NCI-H82 treated with DMSO at 0.1 percent for 48 hours (cell line): Measurements from ENCODE around the gene DOK7.

Source experiments
- DNase-seq: peaks from one replicate; lab custom pipeline; 2025; ENCODE audit not compliant: unreplicated experiment; lab: John Stamatoyannopoulos, UW

Gene DOK7

GRCh38 chr4:3462790-3463415 lies at the start of gene DOK7:
TSS of gene DOK7 (plus strand) at chr4:3463306. CDS start at chr4:3463376, 70 bp downstream.
- DNase-seq: no peak

- DNase-seq: no peak
Observed at GRCh38 chr4:3413675-3414420, 49.3 kb upstream of the DOK7 start.

GRCh38 chr4:3414421-3415279 lies 48.5 kb upstream of the DOK7 start:
- DNase-seq: no peak

GRCh38 chr4:3415471-3416141 lies 47.5 kb upstream of the DOK7 start:
- DNase-seq: no peak

GRCh38 chr4:3416270-3416669 lies 46.8 kb upstream of the DOK7 start:
- no peak for DNase-seq

- DNase-seq: no peak
Observed at GRCh38 chr4:3416821-3417221, 46.3 kb upstream of the DOK7 start.

GRCh38 chr4:3417448-3417847 lies 45.7 kb upstream of the DOK7 start:
- DNase-seq: no peak

GRCh38 chr4:3418029-3418762 lies 44.9 kb upstream of the DOK7 start:
- no peak for DNase-seq

GRCh38 chr4:3419836-3420605 lies 43.1 kb upstream of the DOK7 start:
- no peak for DNase-seq

- DNase-seq: no peak
Observed at GRCh38 chr4:3420606-3420955, 42.5 kb upstream of the DOK7 start.

GRCh38 chr4:3420956-3421355 lies 42.1 kb upstream of the DOK7 start:
- no peak for DNase-seq

GRCh38 chr4:3421470-3421869 lies 41.6 kb upstream of the DOK7 start:
- no peak for DNase-seq

GRCh38 chr4:3422241-3422801 lies 40.8 kb upstream of the DOK7 start:
- no peak for DNase-seq

- DNase-seq: no peak
Observed at GRCh38 chr4:3422808-3423297, 40.3 kb upstream of the DOK7 start.

GRCh38 chr4:3423406-3423805 lies 39.7 kb upstream of the DOK7 start:
- DNase-seq: no peak

- no peak for DNase-seq
Observed at GRCh38 chr4:3423952-3424351, 39.2 kb upstream of the DOK7 start.

- DNase-seq: no peak
Observed at GRCh38 chr4:3424522-3425095, 38.5 kb upstream of the DOK7 start.

- no peak for DNase-seq
Observed at GRCh38 chr4:3426465-3427133, 36.5 kb upstream of the DOK7 start.

GRCh38 chr4:3427134-3427476 lies 36.0 kb upstream of the DOK7 start:
- DNase-seq: no peak
